WTC11 (cell line): ENCODE results near the gene KRT32. TPM values are rescaled to one million over a fixed set of nuclear protein-coding genes. Genes with fewer than 3 reads are reported as not detected.

ENCODE experiments used
- ATAC-seq: fragments of 200-7000 bp; cut with Tn5 transposase; 2 replicates; pipeline ENCODE4 v1.10.0; 2021; ENCODE audit warnings: mild to moderate bottlenecking, moderate library complexity
- CTCF ChIA-PET: fragments of 300-600 bp; sonication (Branson Sonifier 250); formaldehyde crosslinking; loops from one replicate; lab custom pipeline; 2021; ENCODE audit warnings: antibody characterized with exemption; lab: Charles Lee
- POLR2A ChIA-PET: fragments of 350-600 bp; sonication (Branson Sonifier 250); formaldehyde crosslinking; loops from one replicate; lab custom pipeline; 2021; ENCODE audit warnings: antibody characterized with exemption; lab: Charles Lee
- DNase-seq: peaks from one replicate; pipeline ENCODE4 v3.0.0; 2021; ENCODE audit warnings: low spot score
- H3K27ac Mint-ChIP-seq: 2 replicates; pipeline ENCODE4 v1.8.0; 2021; ENCODE audit warnings: mixed read lengths
- H3K27me3 Mint-ChIP-seq: 2 replicates; pipeline ENCODE4 v1.8.0; 2021; ENCODE audit warnings: low read depth, mild to moderate bottlenecking, moderate library complexity, mixed read lengths
- H3K36me3 Mint-ChIP-seq: 2 replicates; pipeline ENCODE4 v1.8.0; 2021; ENCODE audit warnings: mixed read lengths
- H3K4me1 Mint-ChIP-seq: 2 replicates; pipeline ENCODE4 v1.8.0; 2022; ENCODE audit warnings: mixed read lengths
- H3K4me3 Mint-ChIP-seq: 2 replicates; pipeline ENCODE4 v1.8.0; 2021; ENCODE audit warnings: mild to moderate bottlenecking, moderate library complexity, mixed read lengths
- H3K9me3 Mint-ChIP-seq: 2 replicates; pipeline ENCODE4 v1.8.0; 2021; ENCODE audit warnings: mixed read lengths
- ETV6 ChIP-seq: sonication (generic); formaldehyde crosslinking; IDR thresholded peaks from 2 replicates; pipeline ENCODE4 v1.8.1; 2022; ENCODE audit warnings: mild to moderate bottlenecking, missing genetic modification reagents
- JUN ChIP-seq: sonication (generic); formaldehyde crosslinking; IDR thresholded peaks from 2 replicates; pipeline ENCODE4 v1.8.0; 2023; ENCODE audit warnings: mild to moderate bottlenecking, missing genetic modification reagents
- KAT7 ChIP-seq: sonication (generic); formaldehyde crosslinking; IDR thresholded peaks from 2 replicates; pipeline ENCODE4 v1.8.1; 2023; ENCODE audit warnings: missing genetic modification reagents, mild to moderate bottlenecking, borderline replicate concordance
- NR1H2 ChIP-seq: sonication (generic); formaldehyde crosslinking; IDR thresholded peaks from 2 replicates; pipeline ENCODE4 v1.9.0; 2021; ENCODE audit warnings: mild to moderate bottlenecking, moderate library complexity, missing genetic modification reagents
- NR3C1 ChIP-seq: sonication (generic); formaldehyde crosslinking; conservative IDR thresholded peaks from 2 replicates; pipeline ENCODE4 v1.8.1; 2023; ENCODE audit warnings: low read depth, mild to moderate bottlenecking, missing genetic modification reagents
- SMAD3 ChIP-seq: sonication (generic); formaldehyde crosslinking; IDR thresholded peaks from 2 replicates; pipeline ENCODE4 v1.8.0; 2022; ENCODE audit warnings: missing genetic modification reagents, mild to moderate bottlenecking, borderline replicate concordance
- ZNF121 ChIP-seq: sonication (generic); formaldehyde crosslinking; IDR thresholded peaks from 2 replicates; pipeline ENCODE4 v1.8.0; 2023; ENCODE audit warnings: missing genetic modification reagents
- ZNF263 ChIP-seq: sonication (generic); formaldehyde crosslinking; IDR thresholded peaks from 2 replicates; pipeline ENCODE4 v1.8.1; 2022; ENCODE audit warnings: low read depth, mild to moderate bottlenecking, moderate library complexity, missing genetic modification reagents
- ZNF317 ChIP-seq: sonication (generic); formaldehyde crosslinking; IDR thresholded peaks from 2 replicates; pipeline ENCODE4 v1.8.1; 2023; ENCODE audit warnings: low read depth, mild to moderate bottlenecking, moderate library complexity, missing genetic modification reagents, borderline replicate concordance
- ZNF423 ChIP-seq: fragments of 250-450 bp; sonication (Bioruptor Pico); IDR thresholded peaks from 2 replicates; pipeline ENCODE4 v2.1.2; 2022; ENCODE audit warnings: mild to moderate bottlenecking, moderate library complexity
- ZNF671 ChIP-seq: fragments of 250-450 bp; sonication (Bioruptor Pico); IDR thresholded peaks from 2 replicates; pipeline ENCODE4 v1.8.0; 2021; ENCODE audit warnings: mild to moderate bottlenecking
- total RNA-seq: library from RNA; stranded (reverse); gene quantifications from 3 replicates; pipeline ENCODE4 v1.2.3, GENCODE V29; 2021
- TF ChIP-seq, protein P1 (sequence below): sonication (generic); formaldehyde crosslinking; IDR thresholded peaks from 2 replicates; pipeline ENCODE4 v1.8.1; 2023; ENCODE audit warnings: mild to moderate bottlenecking, moderate library complexity, missing genetic modification reagents
- TF ChIP-seq, protein P2 (sequence below): sonication (generic); formaldehyde crosslinking; IDR thresholded peaks from 2 replicates; pipeline ENCODE4 v1.8.1; 2023; ENCODE audit warnings: mild to moderate bottlenecking, missing genetic modification reagents, moderate library complexity
- TF ChIP-seq, protein P3 (sequence below): fragments of 250-450 bp; sonication (Bioruptor Pico); IDR thresholded peaks from 2 replicates; pipeline ENCODE4 v1.9.0; 2021; ENCODE audit warnings: mild to moderate bottlenecking, borderline replicate concordance
- TF ChIP-seq, protein P4 (sequence below): sonication (generic); formaldehyde crosslinking; IDR thresholded peaks from 2 replicates; pipeline ENCODE4 v1.8.0; 2022; ENCODE audit warnings: mild to moderate bottlenecking, missing genetic modification reagents
- TF ChIP-seq, protein P5 (sequence below): sonication (generic); formaldehyde crosslinking; conservative IDR thresholded peaks from 2 replicates; pipeline ENCODE4 v1.8.1; 2023; ENCODE audit warnings: mild to moderate bottlenecking, low read depth, missing genetic modification reagents, moderate library complexity
- TF ChIP-seq, protein P6 (sequence below): fragments of 250-450 bp; sonication (Bioruptor Pico); IDR thresholded peaks from 2 replicates; pipeline ENCODE4 v1.8.0; 2021; ENCODE audit warnings: mild to moderate bottlenecking
- TF ChIP-seq, protein P7 (sequence below): sonication (generic); formaldehyde crosslinking; IDR thresholded peaks from 2 replicates; pipeline ENCODE4 v1.8.1; 2022; ENCODE audit warnings: low read depth, missing genetic modification reagents, borderline replicate concordance
- TF ChIP-seq, protein P8 (sequence below): sonication (generic); formaldehyde crosslinking; IDR thresholded peaks from 2 replicates; pipeline ENCODE4 v1.8.1; 2022; ENCODE audit warnings: mild to moderate bottlenecking, missing genetic modification reagents, moderate library complexity, borderline replicate concordance
- TF ChIP-seq, protein P9 (sequence below): sonication (generic); formaldehyde crosslinking; IDR thresholded peaks from 2 replicates; pipeline ENCODE4 v1.8.0; 2022; ENCODE audit warnings: mild to moderate bottlenecking, missing genetic modification reagents

KRT32 gene
- total RNA-seq, 1 experiment from 2014 or later = not detected

DNA sequence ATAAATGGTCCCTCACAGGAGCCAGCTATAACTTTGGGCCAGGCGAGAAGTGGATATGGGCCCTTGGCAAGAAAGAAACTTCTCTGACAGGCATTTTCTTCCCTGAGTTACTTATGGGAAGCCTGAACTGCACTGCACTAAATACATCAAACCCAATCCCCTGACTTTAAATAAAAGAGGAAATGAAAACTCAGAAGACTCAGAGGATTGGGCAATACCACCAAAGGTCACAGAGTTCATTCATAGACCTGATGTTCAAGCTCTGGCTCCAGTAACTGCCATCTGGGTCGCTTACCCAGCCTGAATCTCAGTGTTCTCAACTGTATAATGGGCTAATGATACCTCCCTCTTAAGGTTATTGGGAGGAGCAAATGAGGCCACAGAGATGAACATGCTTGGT lies 12.9 kb upstream of the KRT32 start (continued):
- TF ChIP-seq, protein P1, sequence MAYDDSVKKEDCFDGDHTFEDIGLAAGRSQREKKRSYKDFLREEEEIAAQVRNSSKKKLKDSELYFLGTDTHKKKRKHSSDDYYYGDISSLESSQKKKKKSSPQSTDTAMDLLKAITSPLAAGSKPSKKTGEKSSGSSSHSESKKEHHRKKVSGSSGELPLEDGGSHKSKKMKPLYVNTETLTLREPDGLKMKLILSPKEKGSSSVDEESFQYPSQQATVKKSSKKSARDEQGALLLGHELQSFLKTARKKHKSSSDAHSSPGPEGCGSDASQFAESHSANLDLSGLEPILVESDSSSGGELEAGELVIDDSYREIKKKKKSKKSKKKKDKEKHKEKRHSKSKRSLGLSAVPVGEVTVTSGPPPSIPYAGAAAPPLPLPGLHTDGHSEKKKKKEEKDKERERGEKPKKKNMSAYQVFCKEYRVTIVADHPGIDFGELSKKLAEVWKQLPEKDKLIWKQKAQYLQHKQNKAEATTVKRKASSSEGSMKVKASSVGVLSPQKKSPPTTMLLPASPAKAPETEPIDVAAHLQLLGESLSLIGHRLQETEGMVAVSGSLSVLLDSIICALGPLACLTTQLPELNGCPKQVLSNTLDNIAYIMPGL (CRISPR knock-in tag) = no peak
- TF ChIP-seq ZNF423 (CRISPR knock-in tag) (no peak), SMAD3 (CRISPR knock-in tag) (no peak), ZNF671 (CRISPR knock-in tag) (no peak), KAT7 (no peak), ZNF317 (no peak), NR1H2 (CRISPR knock-in tag) (no peak), ZNF263 (no peak), JUN (CRISPR knock-in tag) (no peak)
- TF ChIP-seq, protein P2, sequence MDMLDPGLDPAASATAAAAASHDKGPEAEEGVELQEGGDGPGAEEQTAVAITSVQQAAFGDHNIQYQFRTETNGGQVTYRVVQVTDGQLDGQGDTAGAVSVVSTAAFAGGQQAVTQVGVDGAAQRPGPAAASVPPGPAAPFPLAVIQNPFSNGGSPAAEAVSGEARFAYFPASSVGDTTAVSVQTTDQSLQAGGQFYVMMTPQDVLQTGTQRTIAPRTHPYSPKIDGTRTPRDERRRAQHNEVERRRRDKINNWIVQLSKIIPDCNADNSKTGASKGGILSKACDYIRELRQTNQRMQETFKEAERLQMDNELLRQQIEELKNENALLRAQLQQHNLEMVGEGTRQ (CRISPR knock-in tag) = no peak
- TF ChIP-seq, protein P3, sequence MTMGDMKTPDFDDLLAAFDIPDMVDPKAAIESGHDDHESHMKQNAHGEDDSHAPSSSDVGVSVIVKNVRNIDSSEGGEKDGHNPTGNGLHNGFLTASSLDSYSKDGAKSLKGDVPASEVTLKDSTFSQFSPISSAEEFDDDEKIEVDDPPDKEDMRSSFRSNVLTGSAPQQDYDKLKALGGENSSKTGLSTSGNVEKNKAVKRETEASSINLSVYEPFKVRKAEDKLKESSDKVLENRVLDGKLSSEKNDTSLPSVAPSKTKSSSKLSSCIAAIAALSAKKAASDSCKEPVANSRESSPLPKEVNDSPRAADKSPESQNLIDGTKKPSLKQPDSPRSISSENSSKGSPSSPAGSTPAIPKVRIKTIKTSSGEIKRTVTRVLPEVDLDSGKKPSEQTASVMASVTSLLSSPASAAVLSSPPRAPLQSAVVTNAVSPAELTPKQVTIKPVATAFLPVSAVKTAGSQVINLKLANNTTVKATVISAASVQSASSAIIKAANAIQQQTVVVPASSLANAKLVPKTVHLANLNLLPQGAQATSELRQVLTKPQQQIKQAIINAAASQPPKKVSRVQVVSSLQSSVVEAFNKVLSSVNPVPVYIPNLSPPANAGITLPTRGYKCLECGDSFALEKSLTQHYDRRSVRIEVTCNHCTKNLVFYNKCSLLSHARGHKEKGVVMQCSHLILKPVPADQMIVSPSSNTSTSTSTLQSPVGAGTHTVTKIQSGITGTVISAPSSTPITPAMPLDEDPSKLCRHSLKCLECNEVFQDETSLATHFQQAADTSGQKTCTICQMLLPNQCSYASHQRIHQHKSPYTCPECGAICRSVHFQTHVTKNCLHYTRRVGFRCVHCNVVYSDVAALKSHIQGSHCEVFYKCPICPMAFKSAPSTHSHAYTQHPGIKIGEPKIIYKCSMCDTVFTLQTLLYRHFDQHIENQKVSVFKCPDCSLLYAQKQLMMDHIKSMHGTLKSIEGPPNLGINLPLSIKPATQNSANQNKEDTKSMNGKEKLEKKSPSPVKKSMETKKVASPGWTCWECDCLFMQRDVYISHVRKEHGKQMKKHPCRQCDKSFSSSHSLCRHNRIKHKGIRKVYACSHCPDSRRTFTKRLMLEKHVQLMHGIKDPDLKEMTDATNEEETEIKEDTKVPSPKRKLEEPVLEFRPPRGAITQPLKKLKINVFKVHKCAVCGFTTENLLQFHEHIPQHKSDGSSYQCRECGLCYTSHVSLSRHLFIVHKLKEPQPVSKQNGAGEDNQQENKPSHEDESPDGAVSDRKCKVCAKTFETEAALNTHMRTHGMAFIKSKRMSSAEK (CRISPR knock-in tag) = no peak
- TF ChIP-seq, protein P4, sequence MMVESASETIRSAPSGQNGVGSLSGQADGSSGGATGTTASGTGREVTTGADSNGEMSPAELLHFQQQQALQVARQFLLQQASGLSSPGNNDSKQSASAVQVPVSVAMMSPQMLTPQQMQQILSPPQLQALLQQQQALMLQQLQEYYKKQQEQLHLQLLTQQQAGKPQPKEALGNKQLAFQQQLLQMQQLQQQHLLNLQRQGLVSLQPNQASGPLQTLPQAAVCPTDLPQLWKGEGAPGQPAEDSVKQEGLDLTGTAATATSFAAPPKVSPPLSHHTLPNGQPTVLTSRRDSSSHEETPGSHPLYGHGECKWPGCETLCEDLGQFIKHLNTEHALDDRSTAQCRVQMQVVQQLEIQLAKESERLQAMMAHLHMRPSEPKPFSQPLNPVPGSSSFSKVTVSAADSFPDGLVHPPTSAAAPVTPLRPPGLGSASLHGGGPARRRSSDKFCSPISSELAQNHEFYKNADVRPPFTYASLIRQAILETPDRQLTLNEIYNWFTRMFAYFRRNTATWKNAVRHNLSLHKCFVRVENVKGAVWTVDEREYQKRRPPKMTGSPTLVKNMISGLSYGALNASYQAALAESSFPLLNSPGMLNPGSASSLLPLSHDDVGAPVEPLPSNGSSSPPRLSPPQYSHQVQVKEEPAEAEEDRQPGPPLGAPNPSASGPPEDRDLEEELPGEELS = no peak
- TF ChIP-seq, protein P5, sequence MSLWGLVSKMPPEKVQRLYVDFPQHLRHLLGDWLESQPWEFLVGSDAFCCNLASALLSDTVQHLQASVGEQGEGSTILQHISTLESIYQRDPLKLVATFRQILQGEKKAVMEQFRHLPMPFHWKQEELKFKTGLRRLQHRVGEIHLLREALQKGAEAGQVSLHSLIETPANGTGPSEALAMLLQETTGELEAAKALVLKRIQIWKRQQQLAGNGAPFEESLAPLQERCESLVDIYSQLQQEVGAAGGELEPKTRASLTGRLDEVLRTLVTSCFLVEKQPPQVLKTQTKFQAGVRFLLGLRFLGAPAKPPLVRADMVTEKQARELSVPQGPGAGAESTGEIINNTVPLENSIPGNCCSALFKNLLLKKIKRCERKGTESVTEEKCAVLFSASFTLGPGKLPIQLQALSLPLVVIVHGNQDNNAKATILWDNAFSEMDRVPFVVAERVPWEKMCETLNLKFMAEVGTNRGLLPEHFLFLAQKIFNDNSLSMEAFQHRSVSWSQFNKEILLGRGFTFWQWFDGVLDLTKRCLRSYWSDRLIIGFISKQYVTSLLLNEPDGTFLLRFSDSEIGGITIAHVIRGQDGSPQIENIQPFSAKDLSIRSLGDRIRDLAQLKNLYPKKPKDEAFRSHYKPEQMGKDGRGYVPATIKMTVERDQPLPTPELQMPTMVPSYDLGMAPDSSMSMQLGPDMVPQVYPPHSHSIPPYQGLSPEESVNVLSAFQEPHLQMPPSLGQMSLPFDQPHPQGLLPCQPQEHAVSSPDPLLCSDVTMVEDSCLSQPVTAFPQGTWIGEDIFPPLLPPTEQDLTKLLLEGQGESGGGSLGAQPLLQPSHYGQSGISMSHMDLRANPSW = no peak

DNA sequence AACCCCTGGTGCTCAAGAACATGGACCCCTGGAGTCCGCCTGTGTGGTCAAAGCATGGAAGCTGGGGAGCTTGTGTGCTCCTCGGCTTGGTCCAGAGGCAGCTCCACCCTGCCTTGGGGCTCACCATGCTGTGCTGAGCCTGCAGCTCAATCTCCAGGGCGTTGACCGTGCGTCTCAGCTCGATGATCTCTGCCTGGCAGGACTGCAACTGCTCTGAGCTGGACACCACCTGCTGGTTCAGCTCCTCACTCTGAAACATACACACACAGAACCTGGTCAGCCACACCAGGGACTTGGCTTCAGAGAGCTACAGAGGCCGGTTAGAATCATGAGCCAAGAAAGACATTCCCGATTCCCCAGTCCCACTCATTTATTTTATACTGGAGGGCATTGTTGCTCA lies 11.1 kb upstream of the KRT32 start:
- POLR2A ChIA-PET = interaction anchor here (0.5 kb wide), 1 partner anchor 31 kb away, joined by 3 read pairs; no protein-coding TSS in a partner anchor
- H3K9me3 Mint-ChIP-seq = no peaks in the 10 kb centered on the region
- no peaks in the 10 kb centered on the region for H3K4me1 Mint-ChIP-seq
- H3K27me3 Mint-ChIP-seq = no peaks in the 10 kb centered on the region
- H3K36me3 Mint-ChIP-seq = no peaks in the 10 kb centered on the region
- CTCF ChIA-PET = interaction anchor here (0.8 to 1.5 kb wide), 2 partner anchors 9 to 71 kb away, joined by 4 to 5 read pairs; no protein-coding TSS in a partner anchor
- no peak for DNase-seq
- ATAC-seq = no peak
- no peak overlapping the region for H3K4me3 Mint-ChIP-seq
- no peak overlapping the region for H3K27ac Mint-ChIP-seq
- TF ChIP-seq NR3C1 (CRISPR knock-in tag) (no peak), KAT7 (no peak), ZNF121 (CRISPR knock-in tag) (no peak), ETV6 (CRISPR knock-in tag) (no peak)
- TF ChIP-seq, protein P6, sequence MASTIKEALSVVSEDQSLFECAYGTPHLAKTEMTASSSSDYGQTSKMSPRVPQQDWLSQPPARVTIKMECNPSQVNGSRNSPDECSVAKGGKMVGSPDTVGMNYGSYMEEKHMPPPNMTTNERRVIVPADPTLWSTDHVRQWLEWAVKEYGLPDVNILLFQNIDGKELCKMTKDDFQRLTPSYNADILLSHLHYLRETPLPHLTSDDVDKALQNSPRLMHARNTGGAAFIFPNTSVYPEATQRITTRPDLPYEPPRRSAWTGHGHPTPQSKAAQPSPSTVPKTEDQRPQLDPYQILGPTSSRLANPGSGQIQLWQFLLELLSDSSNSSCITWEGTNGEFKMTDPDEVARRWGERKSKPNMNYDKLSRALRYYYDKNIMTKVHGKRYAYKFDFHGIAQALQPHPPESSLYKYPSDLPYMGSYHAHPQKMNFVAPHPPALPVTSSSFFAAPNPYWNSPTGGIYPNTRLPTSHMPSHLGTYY = no peak
- TF ChIP-seq, protein P7, sequence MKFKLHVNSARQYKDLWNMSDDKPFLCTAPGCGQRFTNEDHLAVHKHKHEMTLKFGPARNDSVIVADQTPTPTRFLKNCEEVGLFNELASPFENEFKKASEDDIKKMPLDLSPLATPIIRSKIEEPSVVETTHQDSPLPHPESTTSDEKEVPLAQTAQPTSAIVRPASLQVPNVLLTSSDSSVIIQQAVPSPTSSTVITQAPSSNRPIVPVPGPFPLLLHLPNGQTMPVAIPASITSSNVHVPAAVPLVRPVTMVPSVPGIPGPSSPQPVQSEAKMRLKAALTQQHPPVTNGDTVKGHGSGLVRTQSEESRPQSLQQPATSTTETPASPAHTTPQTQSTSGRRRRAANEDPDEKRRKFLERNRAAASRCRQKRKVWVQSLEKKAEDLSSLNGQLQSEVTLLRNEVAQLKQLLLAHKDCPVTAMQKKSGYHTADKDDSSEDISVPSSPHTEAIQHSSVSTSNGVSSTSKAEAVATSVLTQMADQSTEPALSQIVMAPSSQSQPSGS (CRISPR knock-in tag) = no peak
- TF ChIP-seq, protein P8, sequence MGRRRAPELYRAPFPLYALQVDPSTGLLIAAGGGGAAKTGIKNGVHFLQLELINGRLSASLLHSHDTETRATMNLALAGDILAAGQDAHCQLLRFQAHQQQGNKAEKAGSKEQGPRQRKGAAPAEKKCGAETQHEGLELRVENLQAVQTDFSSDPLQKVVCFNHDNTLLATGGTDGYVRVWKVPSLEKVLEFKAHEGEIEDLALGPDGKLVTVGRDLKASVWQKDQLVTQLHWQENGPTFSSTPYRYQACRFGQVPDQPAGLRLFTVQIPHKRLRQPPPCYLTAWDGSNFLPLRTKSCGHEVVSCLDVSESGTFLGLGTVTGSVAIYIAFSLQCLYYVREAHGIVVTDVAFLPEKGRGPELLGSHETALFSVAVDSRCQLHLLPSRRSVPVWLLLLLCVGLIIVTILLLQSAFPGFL (CRISPR knock-in tag) = no peak
- TF ChIP-seq, protein P9, sequence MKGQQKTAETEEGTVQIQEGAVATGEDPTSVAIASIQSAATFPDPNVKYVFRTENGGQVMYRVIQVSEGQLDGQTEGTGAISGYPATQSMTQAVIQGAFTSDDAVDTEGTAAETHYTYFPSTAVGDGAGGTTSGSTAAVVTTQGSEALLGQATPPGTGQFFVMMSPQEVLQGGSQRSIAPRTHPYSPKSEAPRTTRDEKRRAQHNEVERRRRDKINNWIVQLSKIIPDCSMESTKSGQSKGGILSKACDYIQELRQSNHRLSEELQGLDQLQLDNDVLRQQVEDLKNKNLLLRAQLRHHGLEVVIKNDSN = no peak
